Measurements from ENCODE around the gene VCAM1. TPM values are rescaled to one million over a fixed set of nuclear protein-coding genes. Genes with fewer than 3 reads are reported as not detected.

Gene VCAM1
- total RNA-seq, 1 donor from 2014 or later: 37.0 TPM

DNA sequence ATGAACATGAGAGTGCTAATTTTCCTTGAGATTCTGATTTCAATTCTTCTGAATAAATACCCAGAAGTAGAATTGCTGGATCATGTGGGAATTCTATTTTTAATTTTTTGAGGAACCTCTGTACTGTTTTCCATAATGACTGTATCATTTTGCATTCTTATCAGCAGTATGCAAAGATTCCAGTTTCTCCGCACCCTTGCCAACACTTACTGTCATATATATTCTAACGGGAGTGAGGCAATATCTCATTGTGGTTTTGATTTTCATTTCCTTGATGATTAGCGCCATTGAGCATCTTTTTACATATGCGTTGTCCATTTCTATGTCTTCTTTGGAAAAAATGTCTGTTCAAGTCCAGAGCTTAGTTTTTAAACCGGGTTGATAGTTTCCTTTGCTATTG, 33.2 kb downstream of the VCAM1 start:
- Mint-ChIP-seq H3K27me3 (no peaks in the 10 kb centered on the region), H3K4me1 (ENCODE audit: unreplicated experiment) (no peaks in the 10 kb centered on the region), H3K36me3 (no peaks in the 10 kb centered on the region), H3K27ac (no peak overlapping the region), H3K4me3 (no peak overlapping the region), H3K9me3 (peaks cover 5% of the 10 kb centered on the region)
- no peak for DNase-seq (ENCODE audit: extremely low spot score, unreplicated experiment)
- TF ChIP-seq, protein P1, sequence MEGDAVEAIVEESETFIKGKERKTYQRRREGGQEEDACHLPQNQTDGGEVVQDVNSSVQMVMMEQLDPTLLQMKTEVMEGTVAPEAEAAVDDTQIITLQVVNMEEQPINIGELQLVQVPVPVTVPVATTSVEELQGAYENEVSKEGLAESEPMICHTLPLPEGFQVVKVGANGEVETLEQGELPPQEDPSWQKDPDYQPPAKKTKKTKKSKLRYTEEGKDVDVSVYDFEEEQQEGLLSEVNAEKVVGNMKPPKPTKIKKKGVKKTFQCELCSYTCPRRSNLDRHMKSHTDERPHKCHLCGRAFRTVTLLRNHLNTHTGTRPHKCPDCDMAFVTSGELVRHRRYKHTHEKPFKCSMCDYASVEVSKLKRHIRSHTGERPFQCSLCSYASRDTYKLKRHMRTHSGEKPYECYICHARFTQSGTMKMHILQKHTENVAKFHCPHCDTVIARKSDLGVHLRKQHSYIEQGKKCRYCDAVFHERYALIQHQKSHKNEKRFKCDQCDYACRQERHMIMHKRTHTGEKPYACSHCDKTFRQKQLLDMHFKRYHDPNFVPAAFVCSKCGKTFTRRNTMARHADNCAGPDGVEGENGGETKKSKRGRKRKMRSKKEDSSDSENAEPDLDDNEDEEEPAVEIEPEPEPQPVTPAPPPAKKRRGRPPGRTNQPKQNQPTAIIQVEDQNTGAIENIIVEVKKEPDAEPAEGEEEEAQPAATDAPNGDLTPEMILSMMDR (conservative IDR thresholded peaks at IDR 0.05): no peak

DNA sequence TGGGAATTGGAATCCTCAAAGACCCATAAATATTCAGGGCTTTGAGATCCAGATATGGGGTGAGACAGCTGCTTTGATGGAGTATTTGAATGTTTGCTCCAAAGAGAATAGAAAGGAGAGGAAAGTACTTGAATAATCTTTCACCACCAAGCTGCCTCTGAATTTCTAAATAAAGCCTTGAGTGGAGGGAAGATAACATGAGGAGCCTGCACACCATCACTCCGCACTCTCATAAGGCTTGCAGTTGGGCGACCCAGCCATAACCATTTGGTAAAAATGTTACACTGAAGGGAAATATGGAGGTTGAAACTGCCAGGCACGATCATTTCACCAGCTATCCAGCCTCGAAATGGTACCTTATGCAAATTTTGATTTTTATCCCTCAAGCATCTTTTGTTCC, 38.4 kb downstream of the VCAM1 start:
- no peak for DNase-seq (ENCODE audit: extremely low spot score, unreplicated experiment)
- TF ChIP-seq, protein P1 (conservative IDR thresholded peaks at IDR 0.05): no peak
- no peak overlapping the region for H3K4me3 Mint-ChIP-seq
- H3K4me1 Mint-ChIP-seq (ENCODE audit: unreplicated experiment): no peaks in the 10 kb centered on the region
- no peaks in the 10 kb centered on the region for H3K36me3 Mint-ChIP-seq
- H3K27me3 Mint-ChIP-seq: no peaks in the 10 kb centered on the region
- no peak overlapping the region for H3K27ac Mint-ChIP-seq
- H3K9me3 Mint-ChIP-seq: peaks cover 5% of the 10 kb centered on the region

DNA sequence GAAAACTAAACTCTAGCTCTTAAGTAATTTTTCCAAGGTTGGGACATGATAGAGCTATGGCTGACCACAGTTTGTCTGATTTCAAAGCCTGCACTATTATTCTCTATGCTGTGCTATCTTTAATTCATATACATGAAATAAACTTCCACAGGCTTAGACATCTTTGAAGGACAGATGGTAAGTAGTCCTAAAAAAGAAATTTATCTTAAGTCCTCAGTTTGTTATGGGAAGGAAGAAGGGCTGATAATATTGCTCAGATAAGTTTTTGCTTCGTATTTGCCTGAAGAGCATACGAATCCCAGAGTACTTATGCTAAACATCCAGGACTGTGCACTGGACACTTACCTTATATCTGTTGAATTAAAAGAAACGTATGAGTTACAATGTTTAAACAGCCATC, 39.6 kb downstream of the VCAM1 start:
- Mint-ChIP-seq H3K36me3 (no peaks in the 10 kb centered on the region), H3K4me3 (no peak overlapping the region), H3K4me1 (ENCODE audit: unreplicated experiment) (no peaks in the 10 kb centered on the region), H3K27ac (no peak overlapping the region), H3K9me3 (peaks cover 5% of the 10 kb centered on the region), H3K27me3 (no peaks in the 10 kb centered on the region)
- TF ChIP-seq, protein P1 (conservative IDR thresholded peaks at IDR 0.05): no peak
- DNase-seq (ENCODE audit: extremely low spot score, unreplicated experiment): no peak

DNA sequence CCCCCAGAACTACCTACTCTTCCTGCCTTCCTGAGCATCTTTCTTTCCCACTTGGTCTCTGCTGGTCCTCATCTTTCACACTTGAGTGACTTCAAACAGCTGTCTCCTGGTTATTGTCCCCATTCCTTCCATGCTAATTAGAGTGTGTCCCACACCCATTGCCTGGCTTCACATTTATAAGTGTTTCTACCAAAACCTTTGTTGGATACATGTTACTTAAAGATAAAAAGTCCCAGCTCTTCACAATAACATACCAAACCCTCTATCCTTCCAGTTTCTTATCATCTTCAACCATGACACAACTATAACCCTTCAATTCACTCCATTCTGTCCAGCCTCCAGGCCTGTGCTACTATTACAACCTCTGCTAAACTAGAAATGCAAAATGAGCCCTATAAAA, 41.0 kb downstream of the VCAM1 start:
- Mint-ChIP-seq H3K27me3 (no peaks in the 10 kb centered on the region), H3K27ac (no peak overlapping the region), H3K36me3 (no peaks in the 10 kb centered on the region), H3K9me3 (peaks cover 5% of the 10 kb centered on the region), H3K4me1 (ENCODE audit: unreplicated experiment) (no peaks in the 10 kb centered on the region), H3K4me3 (no peak overlapping the region)
- DNase-seq (ENCODE audit: extremely low spot score, unreplicated experiment): no peak
- TF ChIP-seq, protein P1 (conservative IDR thresholded peaks at IDR 0.05): no peak

DNA sequence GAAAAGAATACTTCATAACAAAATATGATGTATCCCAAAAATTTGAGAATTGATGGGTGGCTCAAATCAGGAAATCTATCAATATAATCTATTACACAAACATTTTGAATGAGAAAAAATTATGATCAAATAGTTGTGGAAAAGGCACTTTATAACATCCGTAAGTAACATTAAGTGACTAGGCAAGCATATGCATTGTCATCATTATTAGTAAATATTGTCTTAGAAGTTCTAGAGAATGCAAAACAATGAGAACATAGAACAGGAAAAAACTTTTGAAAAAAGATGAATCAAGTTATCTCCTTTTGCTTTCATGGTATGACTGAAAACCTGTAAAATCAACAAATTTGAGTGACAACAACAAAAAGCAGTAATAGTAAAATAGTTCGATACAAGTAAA, 42.9 kb downstream of the VCAM1 start:
- Mint-ChIP-seq H3K27ac (no peak overlapping the region), H3K27me3 (no peaks in the 10 kb centered on the region)
- TF ChIP-seq, protein P1 (conservative IDR thresholded peaks at IDR 0.05): no peak

More for the DNA sequence above, 42.9 kb downstream of the VCAM1 start:
- no peaks in the 10 kb centered on the region for H3K4me1 Mint-ChIP-seq (ENCODE audit: unreplicated experiment)
- no peak overlapping the region for H3K4me3 Mint-ChIP-seq
- H3K9me3 Mint-ChIP-seq: no peaks in the 10 kb centered on the region
- H3K36me3 Mint-ChIP-seq: no peaks in the 10 kb centered on the region
- DNase-seq (ENCODE audit: extremely low spot score, unreplicated experiment): no peak

Data from type B pancreatic cell (in vitro differentiated cells).